Trophoblast cell (in vitro differentiated cells and primary cell): ENCODE data around the gene CRIM1.

Experiments
- DNase-seq, 2 donors: peaks; one replicate each; pipeline ENCODE4 v3.0.0-alpha.2; 2016
- H2AFZ ChIP-seq: 2 replicates; pipeline ENCODE4 v1.6.1; 2013; ENCODE audit warnings: low read length, moderate library complexity, mild to moderate bottlenecking; ENCODE audit not compliant: insufficient read depth, poor library complexity
- H2AK5ac ChIP-seq: 2 replicates; pipeline ENCODE4 v1.6.1; 2013; ENCODE audit warnings: mild to moderate bottlenecking, low read length
- H2BK120ac ChIP-seq: 2 replicates; pipeline ENCODE4 v1.6.1; 2013; ENCODE audit warnings: low read length, mild to moderate bottlenecking, moderate library complexity; ENCODE audit not compliant: insufficient read depth, poor library complexity
- H2BK12ac ChIP-seq: 2 replicates; pipeline ENCODE4 v1.6.1; 2013; ENCODE audit warnings: mild to moderate bottlenecking, low read length, moderate library complexity
- H2BK5ac ChIP-seq: 2 replicates; pipeline ENCODE4 v1.6.1; 2013; ENCODE audit warnings: low read length, low read depth, moderate library complexity, mild to moderate bottlenecking; ENCODE audit not compliant: poor library complexity
- H3K14ac ChIP-seq: 2 replicates; pipeline ENCODE4 v1.6.1; 2013; ENCODE audit warnings: mild to moderate bottlenecking, low read length
- H3K18ac ChIP-seq: 2 replicates; pipeline ENCODE4 v1.6.1; 2013; ENCODE audit warnings: mild to moderate bottlenecking, low read length
- H3K23ac ChIP-seq: 2 replicates; pipeline ENCODE4 v1.6.1; 2013; ENCODE audit warnings: low read length
- H3K27ac ChIP-seq: 2 replicates; pipeline ENCODE4 v1.5.1; 2013; ENCODE audit warnings: low read depth, mild to moderate bottlenecking, inconsistent platforms, low read length, moderate library complexity
- H3K27me3 ChIP-seq: 2 replicates; pipeline ENCODE4 v1.6.1; 2013; ENCODE audit warnings: inconsistent platforms, mild to moderate bottlenecking, low read length, moderate library complexity; ENCODE audit not compliant: insufficient read depth
- H3K36me3 ChIP-seq, 2 experiments: 1 replicate in 1 of 2; 2 replicates in 1 of 2; pipeline ENCODE4 v1.6.1; 2013; ENCODE audit warnings: low read length in 2 of 2, mild to moderate bottlenecking in 2 of 2, moderate library complexity in 1 of 2; ENCODE audit not compliant: insufficient read depth in 2 of 2, control insufficient read depth in 1 of 2
- H3K4ac ChIP-seq: 2 replicates; pipeline ENCODE4 v1.6.1; 2013; ENCODE audit warnings: low read depth, mild to moderate bottlenecking, low read length, moderate library complexity
- H3K4me1 ChIP-seq, 2 experiments: 1 replicate in 1 of 2; 2 replicates in 1 of 2; pipeline ENCODE4 v1.6.1; 2013; ENCODE audit warnings: low read length in 2 of 2, mild to moderate bottlenecking in 2 of 2, moderate library complexity in 1 of 2; ENCODE audit not compliant: insufficient read depth in 2 of 2, control insufficient read depth in 1 of 2
- H3K4me2 ChIP-seq: 2 replicates; pipeline ENCODE4 v1.6.1; 2013; ENCODE audit warnings: inconsistent platforms, mild to moderate bottlenecking, low read length, moderate library complexity
- H3K4me3 ChIP-seq: 2 replicates; pipeline ENCODE4 v1.5.1; 2013; ENCODE audit warnings: mild to moderate bottlenecking, low read depth, low read length, inconsistent platforms
- H3K79me1 ChIP-seq: one replicate; pipeline ENCODE4 v1.6.1; 2013; ENCODE audit warnings: low read length
- H3K79me2 ChIP-seq: 2 replicates; pipeline ENCODE4 v1.6.1; 2013; ENCODE audit warnings: low read length, mild to moderate bottlenecking; ENCODE audit not compliant: control insufficient read depth, insufficient read depth, poor library complexity
- H3K9ac ChIP-seq: 2 replicates; pipeline ENCODE4 v1.6.1; 2013; ENCODE audit warnings: mild to moderate bottlenecking, low read length
- H3K9me3 ChIP-seq: 2 replicates; pipeline ENCODE4 v1.6.1; 2013; ENCODE audit warnings: low read depth, mild to moderate bottlenecking, control low read depth, inconsistent platforms, low read length; ENCODE audit not compliant: insufficient read depth
- H4K12ac ChIP-seq: 2 replicates; pipeline ENCODE4 v1.6.1; 2013; ENCODE audit warnings: low read depth, mild to moderate bottlenecking, low read length, moderate library complexity
- H4K8ac ChIP-seq: 2 replicates; pipeline ENCODE4 v1.6.1; 2013; ENCODE audit warnings: low read depth, mild to moderate bottlenecking, low read length, moderate library complexity
- H4K91ac ChIP-seq: one replicate; pipeline ENCODE4 v1.6.1; 2013; ENCODE audit warnings: low read depth, mild to moderate bottlenecking, low read length, moderate library complexity
- WGBS: extraction: QIAGEN DNeasy Blood & Tissue Kit; methylation state at CpG from one replicate; pipeline ENCODE4 v1.1.7; 2013; ENCODE audit warnings: missing lambda C conversion rate; ENCODE audit not compliant: insufficient read length, insufficient coverage; ENCODE audit errors: extremely low coverage; 5-methylcytosine and 5-hydroxymethylcytosine counted together

CRIM1 gene

DNA sequence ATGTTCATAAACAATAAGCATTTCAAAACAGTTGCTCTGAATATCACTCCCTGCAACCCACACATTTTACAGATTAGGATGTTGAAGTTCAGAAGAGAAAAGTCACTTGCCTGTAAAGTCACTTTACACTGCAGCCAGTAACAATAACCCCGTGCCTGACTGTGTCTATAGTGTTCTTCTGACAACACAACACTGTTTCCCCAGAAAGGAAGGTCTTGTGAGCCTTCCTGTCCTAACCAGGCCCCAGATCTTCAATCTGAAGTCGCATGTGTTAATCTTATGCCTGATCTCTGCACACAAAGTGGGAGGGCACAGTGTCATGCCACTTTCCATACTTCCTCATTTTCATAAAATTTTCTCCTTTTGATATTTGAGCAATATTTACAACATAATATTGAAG lies 122.2 kb downstream of the CRIM1 start:
- Histone ChIP-seq H2AK5ac (no peak overlapping the region), H3K9me3 (peaks cover 4% of the 10 kb centered on the region), H3K9ac (no peak overlapping the region), H3K27me3 (no peaks in the 10 kb centered on the region), H3K18ac (no peak overlapping the region), H4K91ac (no peak overlapping the region), H3K36me3 (peaks cover 14 to 24% of the 10 kb centered on the region in 2 experiments), H2BK120ac (no peak overlapping the region), H2AFZ (no peak overlapping the region), H2BK5ac (no peak overlapping the region), H3K4ac (no peak overlapping the region), H3K27ac (peak overlapping the region; percentile 32), H2BK12ac (no peak overlapping the region), H3K4me2 (no peak overlapping the region), H4K12ac (no peak overlapping the region), H3K4me1 (peaks cover 15 to 26% of the 10 kb centered on the region in 2 experiments), H3K79me1 (peaks cover 4% of the 10 kb centered on the region), H3K23ac (no peak overlapping the region), H3K14ac (no peak overlapping the region), H3K79me2 (peaks cover 1% of the 10 kb centered on the region), H3K4me3 (no peak overlapping the region), H4K8ac (no peak overlapping the region)
- no peak for DNase-seq
- no CpG with 5 or more reads among the region's 2 CpGs for WGBS

DNA sequence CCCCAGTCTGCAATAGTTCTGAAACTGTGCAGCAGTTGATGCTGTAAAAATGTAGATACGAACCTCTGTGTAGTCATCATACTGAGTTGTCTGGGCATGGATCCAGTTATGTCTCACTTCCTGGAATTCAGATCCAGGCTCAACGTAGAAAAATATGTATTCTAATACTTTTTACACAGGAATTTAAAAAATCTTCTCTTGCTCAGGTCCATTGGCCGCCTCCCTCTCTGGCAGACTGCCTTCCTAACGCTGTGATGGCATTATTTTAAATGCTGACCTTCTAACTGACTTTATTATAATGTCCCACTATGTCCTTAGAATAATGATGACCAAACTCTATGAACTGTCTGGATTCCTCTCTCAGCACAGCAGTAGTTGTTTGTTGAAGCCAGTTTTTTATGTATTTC lies 122.8 kb downstream of the CRIM1 start:
- no peak overlapping the region for H2AFZ ChIP-seq
- H2BK12ac ChIP-seq = no peak overlapping the region
- H3K36me3 ChIP-seq = peaks cover 15 to 24% of the 10 kb centered on the region in 2 experiments
- H4K91ac ChIP-seq = no peak overlapping the region
- H3K14ac ChIP-seq = no peak overlapping the region
- peaks cover 4% of the 10 kb centered on the region for H3K9me3 ChIP-seq
- H2BK5ac ChIP-seq = no peak overlapping the region
- H3K4me3 ChIP-seq = no peak overlapping the region
- H3K27me3 ChIP-seq = no peaks in the 10 kb centered on the region
- H4K8ac ChIP-seq = no peak overlapping the region
- H2BK120ac ChIP-seq = no peak overlapping the region
- H4K12ac ChIP-seq = no peak overlapping the region
- peak; percentile 40 to 74 for DNase-seq
- H3K4ac ChIP-seq = no peak overlapping the region
- H3K23ac ChIP-seq = no peak overlapping the region
- H3K79me2 ChIP-seq = peaks cover 1% of the 10 kb centered on the region
- no peak overlapping the region for H2AK5ac ChIP-seq
- no peak overlapping the region for H3K4me2 ChIP-seq
- H3K18ac ChIP-seq = no peak overlapping the region
- peaks cover 6% of the 10 kb centered on the region for H3K79me1 ChIP-seq
- peaks cover 16 to 27% of the 10 kb centered on the region in 2 experiments for H3K4me1 ChIP-seq
- no peak overlapping the region for H3K9ac ChIP-seq
- no peak overlapping the region for H3K27ac ChIP-seq
- no CpG with 5 or more reads among the region's 4 CpGs for WGBS

DNA sequence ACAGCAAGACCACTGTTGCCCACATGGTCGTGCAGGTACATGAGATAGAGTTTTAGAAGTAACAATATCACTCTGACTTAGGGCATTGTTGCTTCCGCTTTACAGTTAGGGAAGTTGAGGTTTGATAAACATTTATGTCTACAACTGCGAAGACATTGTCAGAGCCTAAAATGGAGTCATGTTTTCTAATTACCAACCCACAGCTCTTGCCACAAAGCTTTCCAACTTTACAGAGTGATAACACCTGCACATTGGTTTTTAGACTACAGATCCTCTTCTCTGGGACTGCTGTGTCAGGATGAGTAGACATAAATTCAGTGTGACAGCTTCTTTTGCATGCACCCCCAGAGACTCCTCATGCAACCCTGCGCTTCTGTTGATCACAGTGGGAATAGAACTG lies 123.4 kb downstream of the CRIM1 start:
- peaks cover 1% of the 10 kb centered on the region for H3K79me2 ChIP-seq
- H3K18ac ChIP-seq = peak overlapping the region; percentile 67
- H4K8ac ChIP-seq = no peak overlapping the region
- peak overlapping the region; percentile 11 for H3K27ac ChIP-seq
- H3K4me1 ChIP-seq = peaks cover 20 to 28% of the 10 kb centered on the region in 2 experiments
- H3K4me3 ChIP-seq = no peak overlapping the region
- no peak overlapping the region for H2AFZ ChIP-seq
- H4K12ac ChIP-seq = no peak overlapping the region
- H2AK5ac ChIP-seq = peak overlapping the region; percentile 71
- no peak overlapping the region for H2BK120ac ChIP-seq
- no peak overlapping the region for H3K4me2 ChIP-seq
- H2BK5ac ChIP-seq = no peak overlapping the region
- H3K36me3 ChIP-seq = peaks cover 19 to 30% of the 10 kb centered on the region in 2 experiments
- no peak overlapping the region for H3K23ac ChIP-seq
- peaks cover 9% of the 10 kb centered on the region for H3K79me1 ChIP-seq
- H2BK12ac ChIP-seq = peak overlapping the region; percentile 87
- no peak overlapping the region for H3K14ac ChIP-seq
- no peak for DNase-seq
- H3K4ac ChIP-seq = no peak overlapping the region
- H3K27me3 ChIP-seq = no peaks in the 10 kb centered on the region
- WGBS = no CpG with 5 or more reads among the region's 4 CpGs
- H3K9ac ChIP-seq = no peak overlapping the region
- H3K9me3 ChIP-seq = peaks cover 4% of the 10 kb centered on the region
- peak overlapping the region; percentile 56 for H4K91ac ChIP-seq

GRCh38 chr2:36479406-36479805 lies 123.8 kb downstream of the CRIM1 start:
- peaks cover 21 to 29% of the 10 kb centered on the region in 2 experiments for H3K4me1 ChIP-seq
- H2BK12ac ChIP-seq = peak overlapping the region; percentile 9
- H3K9me3 ChIP-seq = peaks cover 4% of the 10 kb centered on the region
- no peak overlapping the region for H3K4me3 ChIP-seq
- no CpG with 5 or more reads among the region's 16 CpGs for WGBS
- H4K8ac ChIP-seq = no peak overlapping the region
- H2AFZ ChIP-seq = no peak overlapping the region
- H2BK120ac ChIP-seq = peak overlapping the region; percentile 4
- H3K18ac ChIP-seq = no peak overlapping the region
- no peak overlapping the region for H3K4ac ChIP-seq
- H3K79me2 ChIP-seq = peaks cover 1% of the 10 kb centered on the region
- H3K4me2 ChIP-seq = no peak overlapping the region
- no peak overlapping the region for H2AK5ac ChIP-seq
- no peak overlapping the region for H4K12ac ChIP-seq
- H2BK5ac ChIP-seq = no peak overlapping the region
- H3K27ac ChIP-seq = peak overlapping the region; percentile 19
- no peak overlapping the region for H3K9ac ChIP-seq
- DNase-seq = no peak
- H3K36me3 ChIP-seq = peaks cover 19 to 31% of the 10 kb centered on the region in 2 experiments
- peak overlapping the region; percentile 48 for H4K91ac ChIP-seq
- H3K27me3 ChIP-seq = no peaks in the 10 kb centered on the region
- peaks cover 9% of the 10 kb centered on the region for H3K79me1 ChIP-seq
- no peak overlapping the region for H3K14ac ChIP-seq
- H3K23ac ChIP-seq = no peak overlapping the region
